ENCODE data around the gene IFT22. TPM values are rescaled to one million over a fixed set of nuclear protein-coding genes. Genes with fewer than 3 reads are reported as not detected.

IFT22 gene
- total and polyA plus RNA-seq, 2 donors from 2014 or later, result 42.5 to 92.7 TPM

Other genes with a start within 250 kb of the IFT22 start
- gene TRIM56, start 236.3 kb downstream of the IFT22 start, total RNA-seq, result 54.5 TPM
- gene TRIM56, start 236.3 kb downstream of the IFT22 start, polyA plus RNA-seq (ENCODE audit: insufficient read depth, low read depth, low replicate concordance), result 6.9 TPM
- gene SERPINE1, start 194.7 kb downstream of the IFT22 start, total RNA-seq, result 9.9 TPM
- 3.5 TPM for gene SERPINE1, start 194.7 kb downstream of the IFT22 start, polyA plus RNA-seq (ENCODE audit: insufficient read depth, low read depth, low replicate concordance)
- gene AP1S1, start 167.3 kb downstream of the IFT22 start, total RNA-seq, result 50.4 TPM
- 133 TPM for gene AP1S1, start 167.3 kb downstream of the IFT22 start, polyA plus RNA-seq (ENCODE audit: insufficient read depth, low read depth, low replicate concordance)
- gene VGF, start 156.2 kb downstream of the IFT22 start, total RNA-seq, result 0.38 TPM
- 2.2 TPM for gene VGF, start 156.2 kb downstream of the IFT22 start, polyA plus RNA-seq (ENCODE audit: insufficient read depth, low read depth, low replicate concordance)
- gene NAT16, start 141.5 kb downstream of the IFT22 start, total RNA-seq, result not detected
- gene NAT16, start 141.5 kb downstream of the IFT22 start, polyA plus RNA-seq (ENCODE audit: insufficient read depth, low read depth, low replicate concordance), result not detected
- gene MOGAT3, start 120.8 kb downstream of the IFT22 start, total RNA-seq, result 0.25 TPM
- gene MOGAT3, start 120.8 kb downstream of the IFT22 start, polyA plus RNA-seq (ENCODE audit: insufficient read depth, low read depth, low replicate concordance), result 0.37 TPM
- gene PLOD3, start 104.2 kb downstream of the IFT22 start, total RNA-seq, result 78.8 TPM
- 53.5 TPM for gene PLOD3, start 104.2 kb downstream of the IFT22 start, polyA plus RNA-seq (ENCODE audit: insufficient read depth, low read depth, low replicate concordance)
- 74.9 TPM for gene ZNHIT1, start 103.6 kb downstream of the IFT22 start, total RNA-seq
- 208 TPM for gene ZNHIT1, start 103.6 kb downstream of the IFT22 start, polyA plus RNA-seq (ENCODE audit: insufficient read depth, low read depth, low replicate concordance)
- gene CLDN15, start 84.0 kb downstream of the IFT22 start, total RNA-seq, result 11.9 TPM
- gene CLDN15, start 84.0 kb downstream of the IFT22 start, polyA plus RNA-seq (ENCODE audit: insufficient read depth, low read depth, low replicate concordance), result 13.3 TPM
- 180 TPM for gene FIS1, start 76.7 kb downstream of the IFT22 start, total RNA-seq
- 472 TPM for gene FIS1, start 76.7 kb downstream of the IFT22 start, polyA plus RNA-seq (ENCODE audit: insufficient read depth, low read depth, low replicate concordance)
- gene COL26A1, start 41.1 kb upstream of the IFT22 start, total RNA-seq, result 1.2 TPM
- 3.5 TPM for gene COL26A1, start 41.1 kb upstream of the IFT22 start, polyA plus RNA-seq (ENCODE audit: insufficient read depth, low read depth, low replicate concordance)